Fibroblast of lung (primary cell): ENCODE results near the gene ARMH4. TPM values are rescaled to one million over a fixed set of nuclear protein-coding genes. Genes with fewer than 3 reads are reported as not detected.

Experiments
- DNase-seq, 2 donors: peaks; one replicate each; pipeline versions ENCODE4 v3.0.0 to v3.0.0-alpha.2; 2010; ENCODE audit warnings: low read depth in 2 of 2
- H2AFZ ChIP-seq: 2 replicates; pipeline ENCODE4 v1.5.1; 2012; ENCODE audit warnings: low read length, control low read depth, inconsistent platforms
- H3K27ac ChIP-seq: 2 replicates; pipeline ENCODE4 v1.5.1; 2011; ENCODE audit warnings: low read length, control low read depth; ENCODE audit not compliant: insufficient read depth
- H3K27me3 ChIP-seq: 2 replicates; pipeline ENCODE4 v1.5.1; 2011; ENCODE audit warnings: mild to moderate bottlenecking, low read length; ENCODE audit not compliant: control insufficient read depth, insufficient read depth
- H3K36me3 ChIP-seq: 2 replicates; pipeline ENCODE4 v1.5.1; 2011; ENCODE audit warnings: low read length; ENCODE audit not compliant: control insufficient read depth, insufficient read depth
- H3K4me1 ChIP-seq: 2 replicates; pipeline ENCODE4 v1.5.1; 2011; ENCODE audit warnings: low read length; ENCODE audit not compliant: control insufficient read depth, insufficient read depth; ENCODE audit errors: extremely low read depth
- H3K4me2 ChIP-seq: 2 replicates; pipeline ENCODE4 v1.5.1; 2011; ENCODE audit warnings: low read length, control low read depth; ENCODE audit not compliant: insufficient read depth; ENCODE audit errors: extremely low read depth
- H3K4me3 ChIP-seq, 4 experiments: fragments of 200-600 bp in 1 of 4; sonication (generic) in 1 of 4; replicated peaks in 1 of 4; 2 replicates each; pipeline ENCODE4 v1.5.1; 2011 to 2016; ENCODE audit warnings: low read length in 4 of 4, low read depth in 3 of 4, mild to moderate bottlenecking in 3 of 4, control low read depth in 2 of 4, inconsistent platforms in 1 of 4, mixed read lengths in 1 of 4; ENCODE audit not compliant: insufficient read depth in 1 of 4; ENCODE audit errors: control extremely low read depth in 1 of 4
- H3K79me2 ChIP-seq: 2 replicates; pipeline ENCODE4 v1.5.1; 2012; ENCODE audit warnings: mild to moderate bottlenecking, low read length, inconsistent platforms; ENCODE audit not compliant: control insufficient read depth, insufficient read depth
- H3K9ac ChIP-seq: 2 replicates; pipeline ENCODE4 v1.5.1; 2011; ENCODE audit warnings: mild to moderate bottlenecking, low read length, control low read depth; ENCODE audit not compliant: insufficient read depth
- H3K9me3 ChIP-seq: 2 replicates; pipeline ENCODE4 v1.5.1; 2012; ENCODE audit warnings: low read depth, low read length; ENCODE audit not compliant: control insufficient read depth, insufficient read depth
- H4K20me1 ChIP-seq: 2 replicates; pipeline ENCODE4 v1.5.1; 2011; ENCODE audit warnings: low read length; ENCODE audit not compliant: control insufficient read depth, insufficient read depth; ENCODE audit errors: extremely low read depth
- CTCF ChIP-seq, 2 donors: IDR thresholded peaks in 1 of 2; conservative IDR thresholded peaks in 1 of 2; 1 replicate in 1 of 2; 2 replicates in 1 of 2; pipeline ENCODE4 v1.5.1; 2011 to 2012; ENCODE audit warnings: low read length in 2 of 2, control low read depth in 1 of 2, inconsistent platforms in 1 of 2, low read depth in 1 of 2, mild to moderate bottlenecking in 1 of 2
- EZH2 ChIP-seq: IDR thresholded peaks from 2 replicates; pipeline ENCODE4 v1.5.1; 2012; ENCODE audit warnings: low read length, control low read depth, mild to moderate bottlenecking; ENCODE audit errors: missing control alignments
- polyA plus RNA-seq, 2 donors: library from polyadenylated mRNA; depleted of rRNA in 1 of 2; stranded (reverse) in 1 of 2; unstranded in 1 of 2; fragments of >200 nt; gene quantifications; 2 replicates each; pipeline ENCODE4 v1.2.1, GENCODE V29; 2011 to 2012; ENCODE audit warnings: missing spikeins in 1 of 2
- total RNA-seq: library from RNA; depleted of rRNA; stranded (reverse); fragments of >200 nt; gene quantifications from 2 replicates; pipeline ENCODE4 v1.2.1, GENCODE V29; 2014

ARMH4 gene
- total and polyA plus RNA-seq, 2 donors (not counting 1 experiment from before 2014, with no cell fraction given): 6.3 to 6.8 TPM

GRCh38 chr14:57988445-57988844 lies 163.6 kb downstream of the ARMH4 start:
- Histone ChIP-seq H3K4me1 (no peaks in the 10 kb centered on the region), H3K4me3 (no peak overlapping the region), H3K4me2 (no peak overlapping the region), H3K79me2 (no peaks in the 10 kb centered on the region), H4K20me1 (no peaks in the 10 kb centered on the region), H3K9me3 (no peaks in the 10 kb centered on the region), H3K27me3 (no peaks in the 10 kb centered on the region), H3K9ac (no peak overlapping the region), H3K27ac (no peak overlapping the region), H2AFZ (no peak overlapping the region), H3K36me3 (no peaks in the 10 kb centered on the region)
- DNase-seq: no peak
- no peak for TF ChIP-seq EZH2
- no peak for TF ChIP-seq CTCF (conservative IDR thresholded peaks at IDR 0.05 in 1 of 2, IDR thresholded peaks at IDR 0.05 in 1 of 2; ENCODE audit: low read depth in 1 of 2, low read length in 2 of 2)

- no peaks in the 10 kb centered on the region for H3K9me3 ChIP-seq
- H3K4me3 ChIP-seq: no peak overlapping the region
These were observed 164.3 kb downstream of the ARMH4 start for GRCh38 chr14:57987596-57988300.

GRCh38 chr14:57987051-57987450 lies 165.0 kb downstream of the ARMH4 start:
- H3K4me2 ChIP-seq: no peak overlapping the region
- H3K27me3 ChIP-seq: no peaks in the 10 kb centered on the region
- no peaks in the 10 kb centered on the region for H3K36me3 ChIP-seq
- H3K79me2 ChIP-seq: no peaks in the 10 kb centered on the region
- H2AFZ ChIP-seq: no peak overlapping the region
- no peak for TF ChIP-seq CTCF (conservative IDR thresholded peaks at IDR 0.05 in 1 of 2, IDR thresholded peaks at IDR 0.05 in 1 of 2; ENCODE audit: low read depth in 1 of 2, low read length in 2 of 2)
- no peak for TF ChIP-seq EZH2
- H3K4me3 ChIP-seq: no peak overlapping the region
- no peaks in the 10 kb centered on the region for H4K20me1 ChIP-seq
- no peaks in the 10 kb centered on the region for H3K9me3 ChIP-seq
- no peak for DNase-seq
- H3K27ac ChIP-seq: no peak overlapping the region
- no peak overlapping the region for H3K9ac ChIP-seq
- no peaks in the 10 kb centered on the region for H3K4me1 ChIP-seq

More at GRCh38 chr14:57987596-57988300, 164.3 kb downstream of the ARMH4 start:
- no peak for TF ChIP-seq CTCF (conservative IDR thresholded peaks at IDR 0.05 in 1 of 2, IDR thresholded peaks at IDR 0.05 in 1 of 2; ENCODE audit: low read depth in 1 of 2, low read length in 2 of 2)
- DNase-seq: peak in 1 of 2 donors; percentile 7
- Histone ChIP-seq H3K36me3 (no peaks in the 10 kb centered on the region), H2AFZ (no peak overlapping the region), H3K4me1 (no peaks in the 10 kb centered on the region), H3K79me2 (no peaks in the 10 kb centered on the region), H3K4me2 (no peak overlapping the region), H3K27ac (no peak overlapping the region), H4K20me1 (no peaks in the 10 kb centered on the region), H3K9ac (no peak overlapping the region), H3K27me3 (no peaks in the 10 kb centered on the region)
